Chondrocyte (in vitro differentiated cells): Measurements from ENCODE around the gene PUS1. TPM values are rescaled to one million over a fixed set of nuclear protein-coding genes. Genes with fewer than 3 reads are reported as not detected.

ENCODE experiments used
- DNase-seq: peaks from one replicate; pipeline ENCODE4 v3.0.0; 2021; ENCODE audit warnings: mixed read lengths, low spot score
- H3K27ac Mint-ChIP-seq: one replicate; pipeline ENCODE4 v1.8.0; 2021; ENCODE audit warnings: mild to moderate bottlenecking, moderate library complexity, mixed read lengths; ENCODE audit not compliant: unreplicated experiment
- H3K27me3 Mint-ChIP-seq: 2 replicates; pipeline ENCODE4 v1.8.0; 2021; ENCODE audit warnings: low read depth, mixed read lengths
- H3K36me3 Mint-ChIP-seq: 2 replicates; pipeline ENCODE4 v1.8.0; 2021; ENCODE audit warnings: low read depth, mixed read lengths
- H3K4me1 Mint-ChIP-seq: 2 replicates; pipeline ENCODE4 v1.8.0; 2021; ENCODE audit warnings: low read depth, mild to moderate bottlenecking, mixed read lengths
- H3K4me3 Mint-ChIP-seq: one replicate; pipeline ENCODE4 v1.8.0; 2021; ENCODE audit warnings: mild to moderate bottlenecking, moderate library complexity, mixed read lengths; ENCODE audit not compliant: unreplicated experiment
- H3K9me3 Mint-ChIP-seq: 2 replicates; pipeline ENCODE4 v1.8.0; 2021; ENCODE audit warnings: low read depth, mixed read lengths
- CTCF ChIP-seq: fragments of 200-600 bp; sonication (generic); IDR thresholded peaks from 2 replicates; pipeline ENCODE4 v1.5.0; 2021; ENCODE audit warnings: antibody characterized with exemption, mild to moderate bottlenecking, moderate library complexity
- total RNA-seq: library from RNA; stranded (reverse); gene quantifications from 3 replicates; pipeline ENCODE4 v1.2.1, GENCODE V29; 2021

The PUS1 gene
- total RNA-seq, 1 donor from 2014 or later, result 19.8 TPM

- H3K36me3 Mint-ChIP-seq, result no peaks in the 10 kb centered on the region
- no peak overlapping the region for H3K4me3 Mint-ChIP-seq
- DNase-seq, result no peak
- peaks cover 4% of the 10 kb centered on the region for H3K27me3 Mint-ChIP-seq
- H3K4me1 Mint-ChIP-seq, result peaks cover 17% of the 10 kb centered on the region
- no peak for TF ChIP-seq CTCF
- peak overlapping the region; percentile 24 for H3K27ac Mint-ChIP-seq
- H3K9me3 Mint-ChIP-seq, result no peaks in the 10 kb centered on the region
Observed at GRCh38 chr12:131892711-131893604, 36.1 kb upstream of the PUS1 start.

GRCh38 chr12:131893605-131894312, 35.3 kb upstream of the PUS1 start:
- H3K9me3 Mint-ChIP-seq, result no peaks in the 10 kb centered on the region
- no peak overlapping the region for H3K4me3 Mint-ChIP-seq
- peaks cover 20% of the 10 kb centered on the region for H3K4me1 Mint-ChIP-seq
- TF ChIP-seq CTCF, result no peak
- H3K27ac Mint-ChIP-seq, result no peak overlapping the region
- no peak for DNase-seq
- peaks cover 4% of the 10 kb centered on the region for H3K27me3 Mint-ChIP-seq
- H3K36me3 Mint-ChIP-seq, result no peaks in the 10 kb centered on the region

GRCh38 chr12:131894313-131894860, 34.7 kb upstream of the PUS1 start, which contains the start of gene ULK1:
Gene ULK1, plus strand, starts transcription at chr12:131894622. Its CDS starts 380 bp downstream, at chr12:131895002.
- peak within 1 kb of the TSS; percentile 86 for H3K27ac Mint-ChIP-seq
- no peaks in the 10 kb centered on the region for H3K9me3 Mint-ChIP-seq
- DNase-seq, result peak; percentile 95
- H3K36me3 Mint-ChIP-seq, result no peaks in the 10 kb centered on the region
- peaks cover 20% of the 10 kb centered on the region for H3K4me1 Mint-ChIP-seq
- peaks cover 2% of the 10 kb centered on the region for H3K27me3 Mint-ChIP-seq
- no peak for TF ChIP-seq CTCF
- H3K4me3 Mint-ChIP-seq, result peak within 1 kb of the TSS; percentile 78

- TF ChIP-seq CTCF, result no peak
- Mint-ChIP-seq H3K27ac (peak overlapping the region; percentile 86), H3K36me3 (no peaks in the 10 kb centered on the region), H3K9me3 (no peaks in the 10 kb centered on the region), H3K4me3 (peak overlapping the region; percentile 78), H3K4me1 (peaks cover 22% of the 10 kb centered on the region), H3K27me3 (no peaks in the 10 kb centered on the region)
- no peak for DNase-seq
Observed at GRCh38 chr12:131894981-131895639, 34.0 kb upstream of the PUS1 start.

GRCh38 chr12:131895640-131896079, 33.4 kb upstream of the PUS1 start:
- DNase-seq, result peak; percentile 93
- Mint-ChIP-seq H3K9me3 (no peaks in the 10 kb centered on the region), H3K4me3 (peak overlapping the region; percentile 78), H3K27ac (peak overlapping the region; percentile 86), H3K36me3 (no peaks in the 10 kb centered on the region), H3K27me3 (no peaks in the 10 kb centered on the region), H3K4me1 (peaks cover 25% of the 10 kb centered on the region)
- no peak for TF ChIP-seq CTCF
